Measurements from ENCODE around the gene ERMAP.
A peak's percentile ranks its signal among the peaks of the same experiment; 100 is the strongest.

Gene ERMAP

DNA sequence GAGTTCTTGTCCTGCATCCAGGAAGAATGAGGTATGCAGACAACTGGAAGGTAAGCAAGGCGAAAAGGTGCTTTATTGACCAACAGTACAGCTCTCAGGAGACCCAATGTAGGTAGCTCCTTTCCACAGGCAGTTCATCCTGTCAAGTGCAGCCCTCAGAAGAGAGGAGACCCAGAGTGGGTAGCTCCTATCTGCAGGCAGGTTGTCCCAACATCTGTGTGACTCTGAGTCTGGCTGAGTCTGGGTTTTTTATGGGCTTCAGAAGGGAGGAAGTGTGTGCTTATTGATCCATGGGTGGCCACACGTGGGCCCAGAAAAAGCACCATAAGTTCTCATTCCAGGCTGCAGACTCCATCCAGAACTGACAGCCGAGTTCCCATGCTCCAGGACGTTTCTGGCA, 63.5 kb downstream of the ERMAP start:
- DNase-seq: no peak

DNA sequence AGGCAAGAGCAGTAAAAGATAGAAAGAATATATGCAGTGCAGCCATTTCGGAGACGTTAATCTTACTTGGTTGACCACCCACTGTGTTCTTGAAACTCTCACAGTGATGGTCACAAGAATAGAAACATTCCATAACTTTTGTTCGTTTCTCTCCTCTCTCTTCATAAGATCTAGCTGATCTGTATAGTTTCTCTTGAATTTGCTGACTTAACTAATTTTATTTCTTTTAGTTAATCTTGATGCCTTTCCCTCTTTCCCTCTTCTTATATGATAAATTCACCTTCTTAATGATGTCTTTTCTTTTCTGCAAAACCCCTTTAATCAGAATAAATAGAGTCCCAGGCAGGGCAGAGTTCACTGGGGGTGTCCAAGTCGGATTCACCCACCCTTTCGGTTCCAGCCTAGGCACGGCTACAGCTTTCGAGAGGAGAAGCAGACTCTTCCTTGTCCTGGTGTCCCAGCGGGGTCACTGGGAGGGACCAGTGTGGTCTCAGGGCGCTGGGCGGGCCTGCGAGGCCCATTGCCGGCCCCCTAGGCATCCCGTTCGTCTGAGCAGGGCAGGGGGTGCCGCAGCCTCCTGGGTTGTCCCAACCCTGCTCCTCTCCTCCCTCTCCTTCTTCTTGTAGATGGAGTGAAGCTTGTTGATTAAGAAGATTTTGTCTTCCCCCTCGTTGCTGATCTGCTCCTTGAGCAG, 69.3 kb downstream of the ERMAP start:
- DNase-seq: no peak

DNA sequence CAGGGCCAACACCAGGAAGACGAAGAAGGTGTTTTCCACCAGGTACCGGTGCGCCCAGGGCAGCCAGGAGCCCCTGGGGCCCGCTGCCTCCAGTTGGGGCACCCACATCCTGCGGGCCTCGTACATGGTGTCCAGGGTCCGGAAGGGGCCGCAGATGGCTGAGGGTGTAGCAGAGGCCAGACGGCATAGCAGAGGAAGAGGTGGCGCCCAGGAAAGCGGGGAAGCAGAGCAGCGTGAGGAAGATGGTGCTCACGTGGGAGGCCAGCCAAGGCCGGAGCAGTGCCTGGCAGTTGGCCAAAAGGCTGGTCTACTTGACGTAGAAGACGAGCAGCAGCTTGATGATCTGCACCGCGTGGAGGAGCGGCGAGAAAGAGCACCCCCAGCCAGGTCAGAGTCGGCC, 69.9 kb downstream of the ERMAP start:
- DNase-seq: no peak

DNA sequence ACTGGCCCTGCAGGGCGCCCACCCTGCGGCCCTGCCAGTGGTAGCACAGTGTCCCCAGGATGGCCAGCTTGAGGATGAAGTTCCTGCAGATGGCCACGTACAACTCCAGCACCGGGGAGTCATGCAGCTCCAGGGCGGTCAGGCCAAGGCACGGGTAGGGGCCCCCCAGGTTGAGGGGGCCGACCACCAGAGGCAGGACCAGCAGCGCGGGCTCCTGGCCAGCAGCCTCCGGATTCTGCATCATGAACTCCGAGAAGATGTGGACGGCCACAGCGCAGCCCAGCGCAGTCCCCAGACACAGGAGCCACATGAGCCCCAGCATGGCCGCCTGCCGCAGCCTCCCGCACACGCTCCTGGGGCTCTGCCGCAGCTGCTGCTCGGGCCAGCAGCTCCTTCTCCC, 70.4 kb downstream of the ERMAP start:
- DNase-seq: no peak

- no peak for DNase-seq
Measured at GRCh38 chr1:42888013-42888633, 71.2 kb downstream of the ERMAP start.

DNA sequence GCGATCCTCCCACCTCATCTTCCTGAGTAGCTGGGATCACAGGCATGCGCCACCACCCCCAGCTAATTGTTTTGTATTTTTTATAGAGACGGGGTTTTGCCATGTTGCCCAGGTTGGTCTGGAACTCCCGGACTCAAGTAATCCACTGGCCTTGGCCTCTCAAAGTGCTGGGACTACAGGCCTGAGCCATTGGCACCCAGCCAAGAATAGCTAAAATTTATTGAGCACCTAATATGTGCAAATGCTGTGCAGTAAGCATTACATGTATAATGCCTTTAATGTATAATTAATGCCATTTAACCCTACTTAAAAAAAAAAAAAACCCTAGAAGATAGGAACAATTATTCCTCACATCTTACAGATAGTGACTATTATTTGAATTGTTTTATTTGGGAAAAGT, 72.3 kb downstream of the ERMAP start:
- DNase-seq: no peak

GRCh38 chr1:42891465-42892138, 74.7 kb downstream of the ERMAP start:
- peak; percentile 80 for DNase-seq

All from NCI-H187 treated with DMSO at 0.1 percent for 48 hours (cell line).